Gastroesophageal sphincter (tissue), 4 donors: ENCODE measurements around the gene DDX10. TPM values are rescaled to one million over a fixed set of nuclear protein-coding genes. Genes with fewer than 3 reads are reported as not detected.
"Not testable (repeated sequence)": the region's sequence is repeated elsewhere in the genome, so short reads cannot be mapped to it uniquely, and the experiment has no call there.

Experiments
- ATAC-seq: fragments of 150-250 bp; one replicate; pipeline ENCODE4 v1.9.1; 2016; ENCODE audit warnings: mild to moderate bottlenecking, moderate library complexity
- H3K27ac ChIP-seq, 4 donors: fragments of 200-600 bp; sonication (generic) in 3 of 4; 1 replicate in 3 of 4; 2 replicates in 1 of 4; pipeline ENCODE4 v1.5.1; 2016 to 2019
- H3K27me3 ChIP-seq: fragments of 200-600 bp; sonication (generic); one replicate; pipeline ENCODE4 v1.5.1; 2019
- H3K36me3 ChIP-seq, 2 donors: fragments of 200-600 bp; sonication (generic); one replicate each; pipeline ENCODE4 v1.5.1; 2019; ENCODE audit warnings: control low read depth in 1 of 2
- H3K4me1 ChIP-seq, 3 donors: fragments of 200-600 bp; sonication (generic); 1 replicate in 2 of 3; 2 replicates in 1 of 3; pipeline ENCODE4 v1.5.1; 2016 to 2019; ENCODE audit warnings: control low read depth in 2 of 3
- H3K4me3 ChIP-seq, 2 donors: fragments of 200-600 bp; sonication (generic); one replicate each; pipeline ENCODE4 v1.5.1; 2019; ENCODE audit warnings: mild to moderate bottlenecking in 1 of 2, moderate library complexity in 1 of 2
- H3K9me3 ChIP-seq, 3 donors: fragments of 200-600 bp; sonication (generic); one replicate each; pipeline ENCODE4 v1.5.1; 2017 to 2019; ENCODE audit warnings: control low read depth in 2 of 3
- EP300 ChIP-seq: sonication (generic); formaldehyde crosslinking; IDR thresholded peaks from one replicate; pipeline ENCODE4 v1.6.1; 2017; ENCODE audit warnings: antibody characterized with exemption, mild to moderate bottlenecking
- POLR2A ChIP-seq, 2 donors: fragments of 450-650 bp; IDR thresholded peaks; one replicate each; pipeline ENCODE4 v1.6.1; 2017; ENCODE audit warnings: antibody characterized with exemption in 2 of 2, mild to moderate bottlenecking in 2 of 2, moderate library complexity in 1 of 2
- POLR2AphosphoS5 ChIP-seq: sonication (generic); formaldehyde crosslinking; IDR thresholded peaks from one replicate; pipeline ENCODE4 v1.6.1; 2017; ENCODE audit warnings: antibody characterized with exemption
- WGBS, 2 donors: methylation state at CpG; one replicate each; pipeline ENCODE4 v1.1.5; 2018; ENCODE audit warnings: low coverage in 1 of 2; 5-methylcytosine and 5-hydroxymethylcytosine counted together
- total RNA-seq, 4 donors: library from RNA; depleted of rRNA; stranded (reverse); fragments of >200 nt; gene quantifications; one replicate each; pipeline ENCODE4 v1.1.0, GENCODE V29; 2016
- TF ChIP-seq, protein P1 (sequence below), 4 experiments: fragments of 200-600 bp in 2 of 4; fragments of 450-650 bp in 2 of 4; sonication (generic) in 1 of 4; IDR thresholded peaks; one replicate each; pipeline ENCODE4 v1.5.1; 2017 to 2019; ENCODE audit warnings: antibody characterized with exemption in 4 of 4, mild to moderate bottlenecking in 2 of 4, moderate library complexity in 2 of 4

The DDX10 gene
- total RNA-seq, 4 donors from 2014 or later, result 16.3 to 44.8 (median 22.5) TPM

DNA sequence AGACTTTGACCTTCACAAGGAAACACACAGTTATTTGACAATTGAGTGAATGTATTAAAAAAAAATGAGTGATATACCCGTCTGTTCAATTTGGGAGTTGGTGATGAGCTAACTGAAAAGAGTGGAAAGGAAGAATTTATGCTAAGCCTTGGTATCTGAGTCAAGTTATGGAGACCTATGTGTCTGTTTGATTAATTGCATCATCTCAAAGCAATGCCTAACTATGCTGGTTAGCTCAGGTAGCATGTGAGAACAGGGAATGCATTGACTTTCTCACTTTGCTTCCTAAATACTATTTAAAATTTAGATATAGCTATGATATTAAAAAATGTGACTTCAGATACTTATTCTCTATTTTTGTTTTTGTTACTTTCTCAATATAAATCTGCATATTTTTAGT, 110.5 kb downstream of the DDX10 start:
- Histone ChIP-seq H3K36me3 (no peaks in the 10 kb centered on the region), H3K4me3 (no peak overlapping the region), H3K4me1 (peaks cover 0 to 7% (median 0%) of the 10 kb centered on the region in 3 donors), H3K27me3 (no peaks in the 10 kb centered on the region), H3K27ac (no peak overlapping the region), H3K9me3 (peaks cover 0 to 5% (median 0%) of the 10 kb centered on the region in 3 donors)
- TF ChIP-seq POLR2A (IDR thresholded peaks at IDR 0.05), result no peak
- no peak for TF ChIP-seq POLR2AphosphoS5
- TF ChIP-seq EP300, result no peak
- TF ChIP-seq, protein P1, sequence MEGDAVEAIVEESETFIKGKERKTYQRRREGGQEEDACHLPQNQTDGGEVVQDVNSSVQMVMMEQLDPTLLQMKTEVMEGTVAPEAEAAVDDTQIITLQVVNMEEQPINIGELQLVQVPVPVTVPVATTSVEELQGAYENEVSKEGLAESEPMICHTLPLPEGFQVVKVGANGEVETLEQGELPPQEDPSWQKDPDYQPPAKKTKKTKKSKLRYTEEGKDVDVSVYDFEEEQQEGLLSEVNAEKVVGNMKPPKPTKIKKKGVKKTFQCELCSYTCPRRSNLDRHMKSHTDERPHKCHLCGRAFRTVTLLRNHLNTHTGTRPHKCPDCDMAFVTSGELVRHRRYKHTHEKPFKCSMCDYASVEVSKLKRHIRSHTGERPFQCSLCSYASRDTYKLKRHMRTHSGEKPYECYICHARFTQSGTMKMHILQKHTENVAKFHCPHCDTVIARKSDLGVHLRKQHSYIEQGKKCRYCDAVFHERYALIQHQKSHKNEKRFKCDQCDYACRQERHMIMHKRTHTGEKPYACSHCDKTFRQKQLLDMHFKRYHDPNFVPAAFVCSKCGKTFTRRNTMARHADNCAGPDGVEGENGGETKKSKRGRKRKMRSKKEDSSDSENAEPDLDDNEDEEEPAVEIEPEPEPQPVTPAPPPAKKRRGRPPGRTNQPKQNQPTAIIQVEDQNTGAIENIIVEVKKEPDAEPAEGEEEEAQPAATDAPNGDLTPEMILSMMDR (IDR thresholded peaks at IDR 0.05), result no peak
- 86 to 100% methylated on average over 1 of the region's 1 CpG for WGBS, 2 donors
- no peak for ATAC-seq

DNA sequence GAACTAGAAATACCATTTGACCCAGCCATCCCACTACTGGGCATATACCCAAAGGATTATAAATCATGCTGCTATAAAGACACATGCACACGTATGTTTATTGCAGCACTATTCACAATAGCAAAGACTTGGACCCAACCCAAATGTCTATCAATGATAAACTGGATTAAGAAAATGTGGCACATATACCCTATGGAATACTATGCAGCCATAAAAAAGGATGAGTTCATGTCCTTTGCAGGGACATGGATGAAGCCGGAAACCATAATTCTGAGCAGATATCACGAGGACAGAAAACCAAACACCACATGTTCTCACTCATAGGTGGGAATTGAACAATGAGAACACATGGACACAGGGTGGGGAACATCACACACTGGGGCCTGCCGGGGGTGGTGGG, 114.3 kb downstream of the DDX10 start:
- not testable (repeated sequence) for H3K4me3 ChIP-seq, H3K9me3 ChIP-seq, H3K4me1 ChIP-seq, H3K27ac ChIP-seq, H3K36me3 ChIP-seq, ATAC-seq, H3K27me3 ChIP-seq
- WGBS, 2 donors, result 85 to 100% methylated on average over 2 to 4 of the region's 4 CpGs

DNA sequence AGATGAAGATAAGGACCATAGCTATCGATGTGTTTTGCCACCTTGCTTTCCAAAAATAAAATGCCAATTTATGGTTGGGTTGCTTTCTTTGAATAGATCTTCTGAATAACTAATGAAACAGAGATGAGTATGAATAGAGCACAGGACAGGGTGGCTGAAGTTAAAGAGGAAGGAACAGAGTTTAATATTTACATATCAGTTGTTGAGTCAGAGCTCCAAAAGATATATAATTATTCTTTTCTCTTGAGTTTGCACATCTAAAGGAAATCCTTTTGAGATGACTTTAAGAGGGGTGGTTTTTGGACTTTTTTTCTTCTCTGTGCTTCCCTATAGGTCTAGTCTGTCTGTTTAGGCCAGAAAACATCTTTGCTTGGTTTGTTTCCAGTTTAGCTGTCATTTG, 115.2 kb downstream of the DDX10 start:
- no peak for TF ChIP-seq EP300
- TF ChIP-seq POLR2AphosphoS5, result no peak
- TF ChIP-seq, protein P1 (IDR thresholded peaks at IDR 0.05), result no peak
- TF ChIP-seq POLR2A (IDR thresholded peaks at IDR 0.05), result no peak
- Histone ChIP-seq H3K36me3 (no peaks in the 10 kb centered on the region), H3K27me3 (no peaks in the 10 kb centered on the region), H3K4me1 (no peaks in the 10 kb centered on the region), H3K27ac (no peak overlapping the region), H3K9me3 (peaks cover 0 to 5% (median 0%) of the 10 kb centered on the region in 3 donors), H3K4me3 (no peak overlapping the region)
- 90 to 93% methylated on average over 1 of the region's 1 CpG for WGBS, 2 donors
- ATAC-seq, result no peak

DNA sequence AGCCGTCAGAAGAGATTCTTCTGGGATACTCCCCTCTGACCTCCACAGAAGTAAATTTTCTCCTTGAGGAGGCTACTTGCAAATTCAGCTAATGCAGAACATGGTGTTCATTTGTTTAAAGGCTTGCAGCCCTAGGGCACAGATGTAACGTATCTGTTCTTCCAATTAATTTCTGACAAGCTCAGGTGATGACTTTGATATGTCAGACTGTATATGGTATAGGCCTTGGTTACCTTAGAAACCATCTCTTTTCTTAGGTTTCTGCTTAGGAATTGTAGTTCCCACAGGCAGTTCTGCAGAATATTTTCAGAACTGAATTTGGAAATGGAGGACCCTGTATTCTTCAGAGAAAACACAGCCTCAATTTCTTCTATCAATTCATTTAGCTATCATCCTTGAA, 117.1 kb downstream of the DDX10 start:
- H3K4me3 ChIP-seq, result no peak overlapping the region

DNA sequence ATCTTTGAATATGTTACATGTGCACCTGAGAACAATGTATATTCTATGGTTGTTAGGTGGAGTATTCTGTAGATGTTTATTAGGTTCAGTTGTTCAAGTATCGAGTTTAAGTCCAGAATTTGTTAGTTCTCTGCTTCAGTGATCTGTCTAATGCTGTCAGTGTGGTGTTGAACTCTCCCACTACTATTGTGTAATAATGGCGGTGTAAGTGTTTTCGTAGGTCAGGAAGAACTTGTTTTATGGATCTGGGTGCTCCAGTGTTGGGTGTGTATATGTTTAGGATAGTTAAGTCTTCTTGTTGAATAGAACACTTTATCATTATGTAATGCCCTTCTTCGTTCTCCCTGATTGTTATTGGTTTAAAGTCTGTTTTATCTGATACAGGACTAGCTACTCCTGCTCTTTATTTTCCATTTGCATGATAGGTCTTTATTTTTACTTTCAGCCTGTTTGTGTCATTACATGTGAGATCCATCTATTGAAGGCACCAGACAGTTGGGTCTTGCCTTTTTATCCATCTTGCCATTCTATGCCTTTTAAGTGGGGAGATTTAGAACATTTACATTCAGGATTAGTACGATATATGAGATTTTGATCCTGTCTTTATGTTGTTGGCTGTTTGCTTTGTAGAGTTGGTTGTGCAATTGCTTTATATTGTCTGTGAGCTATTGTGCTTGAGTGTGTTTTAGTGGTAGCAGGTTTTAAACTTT, 121.6 kb downstream of the DDX10 start:
- no peak overlapping the region for H3K27ac ChIP-seq
- H3K4me1 ChIP-seq, result peaks cover 0 to 5% (median 0%) of the 10 kb centered on the region in 3 donors
- ATAC-seq, result no peak
- H3K27me3 ChIP-seq, result no peaks in the 10 kb centered on the region
- H3K9me3 ChIP-seq, result no peaks in the 10 kb centered on the region
- no peak for TF ChIP-seq POLR2AphosphoS5
- no peak for TF ChIP-seq EP300
- no peak for TF ChIP-seq POLR2A (IDR thresholded peaks at IDR 0.05)
- 93 to 98% methylated on average over 4 to 5 of the region's 5 CpGs for WGBS, 2 donors
- H3K36me3 ChIP-seq, result no peaks in the 10 kb centered on the region
- H3K4me3 ChIP-seq, result no peak overlapping the region

More for the DNA sequence above, 117.1 kb downstream of the DDX10 start:
- Histone ChIP-seq H3K27me3 (no peaks in the 10 kb centered on the region), H3K4me1 (no peaks in the 10 kb centered on the region), H3K36me3 (no peaks in the 10 kb centered on the region), H3K9me3 (peaks cover 0 to under 1% (median 0%) of the 10 kb centered on the region in 3 donors), H3K27ac (no peak overlapping the region)
- no peak for TF ChIP-seq EP300
- TF ChIP-seq, protein P1 (IDR thresholded peaks at IDR 0.05), result no peak
- no peak for TF ChIP-seq POLR2A (IDR thresholded peaks at IDR 0.05)
- TF ChIP-seq POLR2AphosphoS5, result no peak
- ATAC-seq, result no peak
- WGBS, 2 donors, result 52 to 73% methylated on average over 2 of the region's 2 CpGs

DNA sequence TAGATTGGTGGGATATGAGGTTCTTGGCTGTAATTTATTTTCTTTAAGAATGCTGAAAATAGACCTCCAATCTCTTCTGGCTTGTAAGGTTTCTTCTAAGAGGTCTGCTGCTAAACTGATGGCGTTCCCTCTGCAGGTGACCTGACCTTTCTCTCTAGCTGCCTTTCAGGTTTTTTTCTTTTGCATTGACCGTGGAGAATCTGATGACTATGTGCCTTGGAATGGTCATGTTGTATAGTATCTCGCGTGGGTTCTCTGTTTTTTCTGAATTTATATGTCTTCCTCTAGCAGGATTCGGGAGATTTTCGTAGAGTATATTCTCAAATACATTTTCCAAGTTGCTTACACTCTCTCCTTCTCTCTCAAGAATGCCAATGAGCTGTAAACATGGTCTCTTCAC, 122.2 kb downstream of the DDX10 start:
- no peaks in the 10 kb centered on the region for H3K27me3 ChIP-seq

More for the DNA sequence above, 122.2 kb downstream of the DDX10 start:
- peaks cover 0 to 5% (median 0%) of the 10 kb centered on the region in 3 donors for H3K4me1 ChIP-seq
- H3K36me3 ChIP-seq, result no peaks in the 10 kb centered on the region
- no peak for TF ChIP-seq POLR2A (IDR thresholded peaks at IDR 0.05)
- TF ChIP-seq EP300, result no peak
- no peak for TF ChIP-seq POLR2AphosphoS5
- TF ChIP-seq, protein P1 (IDR thresholded peaks at IDR 0.05), result no peak
- H3K9me3 ChIP-seq, result no peaks in the 10 kb centered on the region
- no peak for ATAC-seq
- 93% methylated on average over 6 of the region's 6 CpGs; no CpG with 5 or more reads in 1 of the 2 donors for WGBS, 2 donors
- no peak overlapping the region for H3K27ac ChIP-seq
- no peak overlapping the region for H3K4me3 ChIP-seq
